ENCODE results near the gene BAX.
"Not testable (repeated sequence)": the region's sequence is repeated elsewhere in the genome, so short reads cannot be mapped to it uniquely, and the experiment has no call there.

DNA sequence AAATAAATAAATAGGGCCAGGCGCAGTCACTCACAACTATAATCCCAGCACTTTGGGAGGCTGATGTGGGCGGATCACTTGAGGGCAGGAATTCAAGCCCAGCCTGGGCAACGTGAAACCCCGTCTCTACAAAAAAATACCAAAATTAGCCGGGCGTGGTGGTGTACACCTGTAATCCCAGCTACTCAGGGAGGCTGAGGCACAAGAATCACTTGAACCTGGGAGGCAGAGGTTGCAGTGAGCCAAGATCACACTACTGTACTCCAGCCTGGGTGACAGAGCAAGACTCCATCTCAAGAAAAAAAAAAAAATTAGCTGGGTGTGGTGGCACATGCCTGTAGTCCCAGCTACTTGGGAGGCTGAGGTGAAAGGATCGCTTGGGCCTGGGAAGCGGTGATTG, 28.8 kb upstream of the BAX start:
- TF ChIP-seq, protein P1, sequence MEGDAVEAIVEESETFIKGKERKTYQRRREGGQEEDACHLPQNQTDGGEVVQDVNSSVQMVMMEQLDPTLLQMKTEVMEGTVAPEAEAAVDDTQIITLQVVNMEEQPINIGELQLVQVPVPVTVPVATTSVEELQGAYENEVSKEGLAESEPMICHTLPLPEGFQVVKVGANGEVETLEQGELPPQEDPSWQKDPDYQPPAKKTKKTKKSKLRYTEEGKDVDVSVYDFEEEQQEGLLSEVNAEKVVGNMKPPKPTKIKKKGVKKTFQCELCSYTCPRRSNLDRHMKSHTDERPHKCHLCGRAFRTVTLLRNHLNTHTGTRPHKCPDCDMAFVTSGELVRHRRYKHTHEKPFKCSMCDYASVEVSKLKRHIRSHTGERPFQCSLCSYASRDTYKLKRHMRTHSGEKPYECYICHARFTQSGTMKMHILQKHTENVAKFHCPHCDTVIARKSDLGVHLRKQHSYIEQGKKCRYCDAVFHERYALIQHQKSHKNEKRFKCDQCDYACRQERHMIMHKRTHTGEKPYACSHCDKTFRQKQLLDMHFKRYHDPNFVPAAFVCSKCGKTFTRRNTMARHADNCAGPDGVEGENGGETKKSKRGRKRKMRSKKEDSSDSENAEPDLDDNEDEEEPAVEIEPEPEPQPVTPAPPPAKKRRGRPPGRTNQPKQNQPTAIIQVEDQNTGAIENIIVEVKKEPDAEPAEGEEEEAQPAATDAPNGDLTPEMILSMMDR (IDR thresholded peaks at IDR 0.05) = not testable (repeated sequence)
- TF ChIP-seq POLR2A (IDR thresholded peaks at IDR 0.05) = not testable (repeated sequence)

All from esophagus squamous epithelium (tissue), 4 donors.